Brain microvascular endothelial cell (primary cell): Measurements from ENCODE around the gene MROH8.

Source experiments
- DNase-seq: peaks from one replicate; pipeline ENCODE4 v3.0.0-alpha.2; 2020
- H3K27ac ChIP-seq: fragments of 250-450 bp; sonication (Bioruptor Pico); 2 replicates; pipeline ENCODE4 v1.5.1; 2020; ENCODE audit warnings: mild to moderate bottlenecking, moderate library complexity
- H3K27me3 ChIP-seq: fragments of 250-450 bp; sonication (Bioruptor Pico); replicated peaks from 2 replicates; pipeline ENCODE4 v1.5.1; 2020; ENCODE audit warnings: mild to moderate bottlenecking
- H3K36me3 ChIP-seq: fragments of 250-450 bp; sonication (Bioruptor Pico); replicated peaks from 2 replicates; pipeline ENCODE4 v1.5.1; 2020; ENCODE audit warnings: mild to moderate bottlenecking
- H3K4me3 ChIP-seq: 2 replicates; pipeline ENCODE4 v1.5.1; 2011; ENCODE audit warnings: low read depth, mild to moderate bottlenecking, control low read depth, low read length, moderate library complexity
- in situ Hi-C: cut with HindIII; loops from 2 replicates; pipeline ENCODE4 v1.10.0; 2017; ENCODE audit warnings: low sequenced_read_pairs, low pct_ligation_motif_present
- TF ChIP-seq, protein P1 (sequence below): IDR thresholded peaks from 2 replicates; pipeline ENCODE4 v1.5.1; 2011; ENCODE audit warnings: low read depth, mild to moderate bottlenecking, moderate library complexity, low read length, control low read depth, inconsistent platforms; ENCODE audit errors: missing control alignments

Gene MROH8

DNA sequence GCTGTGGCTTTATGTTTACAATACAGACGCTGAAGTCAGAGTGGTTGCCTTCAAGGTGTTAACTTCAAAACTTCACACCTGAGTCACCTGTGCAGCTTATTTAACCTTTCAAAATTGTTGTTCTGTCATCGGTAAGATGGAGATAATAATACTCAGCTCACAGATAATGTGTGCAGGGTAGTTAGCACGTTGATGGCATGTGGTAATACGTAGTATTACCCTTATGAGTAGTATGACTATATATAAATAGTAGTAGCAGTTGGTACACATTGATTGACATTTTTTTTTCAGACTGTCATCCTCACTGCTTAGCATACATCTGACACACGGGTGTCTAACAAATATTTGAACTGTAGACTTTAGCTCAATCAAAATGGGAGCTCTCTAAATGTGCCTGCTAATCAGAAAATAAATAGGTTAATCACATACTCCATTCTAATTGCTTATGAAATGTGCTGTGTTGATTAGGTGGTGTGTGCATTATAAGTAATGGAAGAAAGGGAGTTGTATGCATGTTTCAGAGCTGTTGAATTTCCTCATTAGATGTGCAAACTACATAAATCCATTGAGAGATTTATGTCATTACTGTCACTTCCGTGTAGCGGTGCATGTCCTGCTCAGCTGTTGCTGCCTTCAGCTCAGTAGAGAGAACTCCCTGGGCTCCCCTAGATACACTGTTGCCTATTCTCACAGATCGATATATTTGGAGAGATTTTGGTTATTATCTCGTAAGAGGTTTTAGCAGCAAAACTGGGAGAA, 11.2 kb upstream of the MROH8 start:
- TF ChIP-seq, protein P1, sequence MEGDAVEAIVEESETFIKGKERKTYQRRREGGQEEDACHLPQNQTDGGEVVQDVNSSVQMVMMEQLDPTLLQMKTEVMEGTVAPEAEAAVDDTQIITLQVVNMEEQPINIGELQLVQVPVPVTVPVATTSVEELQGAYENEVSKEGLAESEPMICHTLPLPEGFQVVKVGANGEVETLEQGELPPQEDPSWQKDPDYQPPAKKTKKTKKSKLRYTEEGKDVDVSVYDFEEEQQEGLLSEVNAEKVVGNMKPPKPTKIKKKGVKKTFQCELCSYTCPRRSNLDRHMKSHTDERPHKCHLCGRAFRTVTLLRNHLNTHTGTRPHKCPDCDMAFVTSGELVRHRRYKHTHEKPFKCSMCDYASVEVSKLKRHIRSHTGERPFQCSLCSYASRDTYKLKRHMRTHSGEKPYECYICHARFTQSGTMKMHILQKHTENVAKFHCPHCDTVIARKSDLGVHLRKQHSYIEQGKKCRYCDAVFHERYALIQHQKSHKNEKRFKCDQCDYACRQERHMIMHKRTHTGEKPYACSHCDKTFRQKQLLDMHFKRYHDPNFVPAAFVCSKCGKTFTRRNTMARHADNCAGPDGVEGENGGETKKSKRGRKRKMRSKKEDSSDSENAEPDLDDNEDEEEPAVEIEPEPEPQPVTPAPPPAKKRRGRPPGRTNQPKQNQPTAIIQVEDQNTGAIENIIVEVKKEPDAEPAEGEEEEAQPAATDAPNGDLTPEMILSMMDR: no peak
- no peak overlapping the region for H3K27ac ChIP-seq
- no peak for DNase-seq
- no peaks in the 10 kb centered on the region for H3K27me3 ChIP-seq
- no peak overlapping the region for H3K4me3 ChIP-seq
- in situ Hi-C loops: no loop called here
- peaks cover 18% of the 10 kb centered on the region for H3K36me3 ChIP-seq

DNA sequence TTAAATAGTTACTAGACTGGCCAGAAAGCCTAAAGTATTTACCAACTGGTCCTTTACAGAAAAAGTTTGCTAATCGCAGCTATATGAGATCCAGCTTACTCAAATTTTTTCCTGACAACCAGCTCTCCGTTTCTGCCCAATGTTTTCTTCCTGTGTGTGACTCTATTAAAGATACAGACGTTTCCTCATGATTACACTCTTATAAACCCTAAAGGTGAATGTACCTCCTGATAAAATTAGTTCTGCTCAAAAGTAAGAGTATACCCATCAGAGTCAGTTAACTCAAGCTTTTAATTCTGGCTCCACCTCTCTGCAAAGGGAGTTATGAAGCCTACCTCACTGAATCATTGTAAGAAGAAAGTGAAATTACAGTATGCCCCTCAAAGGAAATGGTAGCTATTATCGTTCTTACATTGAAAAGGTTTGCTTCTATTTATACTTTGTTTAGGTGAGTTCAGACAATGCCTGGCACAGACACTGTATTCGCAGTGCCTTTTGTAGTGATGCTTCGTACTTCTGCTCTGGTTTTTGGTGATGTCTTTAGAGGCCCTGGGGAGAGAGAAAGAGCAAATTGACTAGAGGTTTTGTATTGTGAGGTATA, 10.2 kb upstream of the MROH8 start:
- Histone ChIP-seq H3K27ac (no peak overlapping the region), H3K27me3 (no peaks in the 10 kb centered on the region), H3K36me3 (peaks cover 26% of the 10 kb centered on the region), H3K4me3 (no peak overlapping the region)
- DNase-seq: no peak
- in situ Hi-C loops: no loop called here
- TF ChIP-seq, protein P1: no peak

DNA sequence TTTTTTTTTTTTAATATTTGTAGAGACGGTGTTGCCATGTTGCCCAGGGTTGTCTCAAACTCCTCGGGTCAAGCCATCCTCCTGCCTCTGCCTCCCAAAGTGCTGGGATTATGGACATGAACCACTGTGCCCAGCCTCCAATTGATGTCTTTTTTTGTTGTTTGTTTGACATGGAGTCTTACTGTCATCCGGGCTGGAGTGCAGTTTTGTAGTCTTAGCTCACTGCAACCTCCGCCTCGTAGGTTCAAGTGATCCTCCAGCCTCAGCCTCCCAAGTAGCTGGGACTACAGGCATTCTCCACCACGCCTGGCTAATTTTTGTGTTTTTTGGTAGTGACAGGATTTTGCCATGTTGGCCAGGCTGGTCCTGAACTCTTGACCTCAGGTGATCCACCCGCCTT, 9.4 kb upstream of the MROH8 start:
- TF ChIP-seq, protein P1: no peak
- H3K27ac ChIP-seq: no peak overlapping the region
- in situ Hi-C loops: no loop called here
- H3K27me3 ChIP-seq: no peaks in the 10 kb centered on the region
- H3K4me3 ChIP-seq: no peak overlapping the region
- H3K36me3 ChIP-seq: peaks cover 32% of the 10 kb centered on the region
- no peak for DNase-seq

DNA sequence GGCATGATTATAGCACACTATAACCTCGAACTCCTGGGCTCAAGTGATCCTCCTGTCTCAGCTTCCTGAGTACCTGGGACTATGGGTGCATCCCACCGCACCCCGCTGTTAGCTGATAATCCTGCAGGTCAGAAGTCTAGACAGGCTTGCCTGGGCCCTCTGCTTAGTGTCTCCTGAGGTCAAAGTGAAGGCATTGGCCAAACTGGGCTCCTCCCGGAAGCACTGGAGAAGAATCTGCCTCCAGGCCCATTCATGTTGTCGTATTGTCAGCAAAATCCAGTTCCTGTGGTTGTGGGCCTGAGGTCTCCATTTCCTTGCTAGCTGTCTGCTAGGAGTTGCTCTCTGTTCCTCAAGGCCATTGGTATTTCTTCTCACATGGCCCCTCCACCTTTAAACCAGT, 6.3 kb upstream of the MROH8 start:
- H3K4me3 ChIP-seq: no peak overlapping the region
- TF ChIP-seq, protein P1: no peak
- peaks cover 32% of the 10 kb centered on the region for H3K36me3 ChIP-seq
- no peak overlapping the region for H3K27ac ChIP-seq
- no peaks in the 10 kb centered on the region for H3K27me3 ChIP-seq
- no peak for DNase-seq
- in situ Hi-C loops: no loop called here

DNA sequence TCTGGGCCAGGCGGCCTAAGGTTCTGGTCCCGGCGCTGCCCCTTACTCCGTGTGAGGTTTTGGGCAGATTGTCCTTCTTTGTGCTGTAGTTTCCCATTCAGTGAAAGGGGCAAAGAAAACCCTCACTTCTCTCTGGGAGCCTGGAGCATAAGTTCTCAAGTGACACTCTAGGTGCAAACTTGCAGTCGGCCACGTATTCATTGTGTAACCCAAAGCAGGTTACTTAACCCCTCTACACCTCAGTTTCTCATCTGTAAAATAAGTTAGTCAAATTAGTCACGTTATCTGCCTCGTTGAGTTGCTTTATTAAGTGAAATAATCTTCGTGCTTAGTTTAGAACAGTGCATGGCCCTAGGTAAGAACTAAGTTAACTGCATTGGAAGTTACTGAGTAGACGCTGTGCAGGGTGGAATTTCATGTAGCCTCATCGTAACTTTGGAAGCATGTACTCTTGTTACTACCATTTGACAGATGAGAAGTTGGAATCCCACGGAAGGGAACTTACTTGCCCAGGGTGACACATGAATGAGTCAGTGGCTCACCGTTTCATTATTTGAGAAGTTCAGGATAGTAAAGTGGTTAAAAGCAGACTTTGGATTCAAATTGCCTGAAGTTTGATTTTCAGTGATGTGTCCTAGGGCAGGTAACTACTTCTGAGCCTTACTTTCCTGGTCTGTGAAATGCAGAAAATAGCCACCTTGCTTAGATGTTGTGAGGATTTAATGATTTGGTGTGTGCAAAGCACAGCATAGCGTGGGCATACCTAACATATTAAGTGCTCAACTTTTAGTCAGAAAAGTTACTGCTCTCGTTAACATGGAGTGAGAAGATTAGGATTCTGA, 556 bp upstream of the MROH8 start:
- no peaks in the 10 kb centered on the region for H3K27me3 ChIP-seq
- H3K27ac ChIP-seq: peak overlapping the region; percentile 100
- TF ChIP-seq, protein P1: no peak
- H3K4me3 ChIP-seq: peak overlapping the region; percentile 94
- in situ Hi-C loops: no loop called here
- peaks cover 11% of the 10 kb centered on the region for H3K36me3 ChIP-seq
- peak; percentile 46 for DNase-seq
